SKM-1 treated with dmso at 0.1 percent for 144 hours (cell line): ENCODE measurements around the gene DIDO1.
"Not testable (repeated sequence)": the region's sequence is repeated elsewhere in the genome, so short reads cannot be mapped to it uniquely, and the experiment has no call there.

Experiments
- DNase-seq: peaks from one replicate; lab custom pipeline; 2025; ENCODE audit not compliant: unreplicated experiment; lab: John Stamatoyannopoulos, UW

The DIDO1 gene

DNA sequence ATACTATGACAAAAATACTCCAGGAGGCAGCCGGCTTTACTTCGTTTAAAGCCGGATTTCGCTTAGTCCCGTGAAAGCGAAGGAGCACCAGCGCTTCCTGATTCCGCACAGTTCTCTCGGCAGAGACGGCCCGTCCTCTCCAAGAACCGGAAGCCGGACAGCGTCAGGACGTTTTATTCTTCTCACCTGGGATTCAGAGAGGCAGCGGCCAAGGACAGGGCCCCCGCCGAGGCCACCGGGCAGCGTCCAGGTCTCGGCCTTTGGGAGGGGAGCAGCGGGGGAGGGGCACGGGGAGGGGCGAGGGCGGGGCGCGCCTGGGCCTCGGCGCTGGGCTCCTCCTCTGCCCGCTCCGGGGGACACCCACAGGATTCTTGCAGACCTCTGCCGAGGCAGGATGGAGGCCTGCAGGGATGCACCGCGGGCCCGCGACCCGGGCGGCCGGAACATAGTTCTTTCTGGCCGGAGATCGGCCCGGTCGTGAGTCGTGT, 2.8 kb upstream of the DIDO1 start:
- no peak for DNase-seq

DNA sequence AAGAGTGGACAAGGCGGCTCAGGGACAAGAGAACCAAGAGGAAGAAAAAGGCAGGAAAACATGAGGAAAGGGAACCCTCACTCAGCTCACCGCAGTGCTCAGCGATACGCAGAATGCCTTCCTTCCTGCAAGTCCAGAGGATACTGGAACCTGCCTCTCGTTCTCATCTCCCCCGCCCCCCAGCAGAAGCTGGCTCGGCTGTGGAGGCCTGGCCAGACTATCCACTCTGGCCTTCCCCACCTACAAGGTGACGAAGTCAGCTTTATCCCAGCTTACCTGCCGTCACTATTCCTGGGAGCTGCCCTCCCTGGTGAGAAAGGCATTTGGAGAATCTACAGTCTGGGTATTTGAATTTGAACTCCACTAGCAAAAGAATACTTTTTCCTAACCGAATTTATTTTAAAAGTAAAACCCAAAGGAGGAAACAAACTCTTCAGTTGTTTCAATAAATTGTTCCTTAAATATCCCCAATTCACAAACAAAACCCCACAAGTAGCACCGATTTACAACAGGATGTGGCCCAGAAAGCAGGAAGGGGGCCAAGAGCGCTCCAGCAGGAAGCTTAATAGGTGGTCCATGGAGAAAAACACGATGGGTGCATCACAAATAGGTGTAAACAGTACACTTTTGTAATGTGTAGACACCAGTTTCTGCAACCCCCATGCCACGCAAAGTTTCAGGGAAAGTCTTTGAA, 2.1 kb upstream of the DIDO1 start:
- no peak for DNase-seq

DNA sequence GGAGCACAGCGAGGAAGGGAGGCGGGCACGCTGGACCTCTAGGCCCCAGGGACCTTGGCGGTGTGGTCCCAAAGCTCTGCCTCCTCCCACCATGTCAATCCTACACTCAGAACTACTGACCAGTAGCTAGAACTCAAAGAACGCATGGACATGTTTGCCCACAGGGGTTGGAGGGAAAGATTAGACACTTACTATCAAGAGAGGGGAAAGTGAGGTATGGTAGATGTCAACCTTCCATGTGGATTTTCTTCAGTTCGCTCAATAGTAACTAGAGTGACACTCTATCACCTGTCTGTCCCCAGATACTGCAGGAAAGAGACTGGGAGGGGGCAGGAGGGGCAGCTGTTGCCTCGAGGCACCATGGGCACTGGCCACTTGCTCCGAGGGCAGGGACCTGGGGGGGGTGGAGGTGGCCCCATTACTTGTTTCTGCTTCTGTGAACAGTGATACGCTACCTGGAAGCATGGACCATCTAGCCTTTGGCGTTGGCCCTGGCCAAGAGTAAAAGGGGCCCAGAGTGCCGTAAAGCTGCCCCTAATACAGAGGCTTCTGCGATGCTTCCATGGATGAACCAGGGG, 912 bp upstream of the DIDO1 start:
- no peak for DNase-seq

DNA sequence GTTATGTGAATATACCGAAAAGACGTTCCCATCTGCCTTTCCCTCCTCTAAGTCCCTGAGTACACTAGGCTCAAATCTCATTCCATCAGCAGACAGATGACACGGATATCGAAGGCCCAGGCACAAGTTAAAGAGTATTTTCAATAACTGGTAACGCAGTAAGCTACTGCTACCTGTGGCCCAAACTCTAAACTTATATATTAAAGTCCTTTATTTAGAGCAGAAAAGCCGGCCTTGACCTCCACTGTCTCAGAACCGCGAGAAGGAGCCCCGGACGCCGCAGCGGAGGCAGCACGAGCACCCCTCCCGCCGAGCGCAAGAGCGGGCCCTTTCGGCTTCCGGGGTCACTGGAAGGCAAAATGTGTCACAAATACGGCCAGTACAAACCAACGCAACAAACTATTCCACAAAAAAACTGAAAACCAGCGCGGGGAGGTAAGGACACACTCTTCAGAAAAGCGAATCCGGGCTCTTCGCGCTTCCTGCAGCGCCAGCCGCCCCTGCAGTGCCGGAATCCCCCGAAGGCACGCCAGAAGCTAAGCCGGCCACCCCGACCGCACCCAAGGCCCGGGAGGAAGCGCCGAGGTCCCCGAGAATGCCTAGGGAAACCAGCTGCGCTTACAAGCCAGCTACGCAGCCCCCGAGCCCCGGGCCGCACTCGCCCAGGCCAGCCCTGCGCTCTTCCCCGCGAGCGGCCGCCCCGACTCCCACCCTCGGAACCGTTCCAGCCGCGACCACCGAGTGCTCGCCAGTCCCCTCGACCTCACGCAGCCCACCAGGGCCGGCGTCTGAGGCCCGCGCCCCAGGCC, 681 bp downstream of the DIDO1 start:
- no peak for DNase-seq

DNA sequence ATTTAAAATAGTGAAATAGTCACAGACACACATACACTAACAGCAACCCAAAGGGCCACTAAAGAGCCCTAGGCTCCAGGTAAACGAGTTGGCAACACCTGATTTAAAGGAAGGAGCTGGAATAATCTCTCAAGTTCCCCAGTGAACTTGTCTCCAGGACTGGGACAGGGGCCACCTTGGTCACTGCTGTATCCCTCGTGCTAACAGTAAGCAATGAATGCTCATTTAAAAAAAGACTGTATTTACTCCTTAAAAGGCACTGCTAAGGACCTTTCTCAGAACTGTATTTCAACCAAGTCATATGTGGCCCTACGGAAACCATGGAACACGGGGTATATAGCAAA, 1.3 kb downstream of the DIDO1 start:
- no peak for DNase-seq

DNA sequence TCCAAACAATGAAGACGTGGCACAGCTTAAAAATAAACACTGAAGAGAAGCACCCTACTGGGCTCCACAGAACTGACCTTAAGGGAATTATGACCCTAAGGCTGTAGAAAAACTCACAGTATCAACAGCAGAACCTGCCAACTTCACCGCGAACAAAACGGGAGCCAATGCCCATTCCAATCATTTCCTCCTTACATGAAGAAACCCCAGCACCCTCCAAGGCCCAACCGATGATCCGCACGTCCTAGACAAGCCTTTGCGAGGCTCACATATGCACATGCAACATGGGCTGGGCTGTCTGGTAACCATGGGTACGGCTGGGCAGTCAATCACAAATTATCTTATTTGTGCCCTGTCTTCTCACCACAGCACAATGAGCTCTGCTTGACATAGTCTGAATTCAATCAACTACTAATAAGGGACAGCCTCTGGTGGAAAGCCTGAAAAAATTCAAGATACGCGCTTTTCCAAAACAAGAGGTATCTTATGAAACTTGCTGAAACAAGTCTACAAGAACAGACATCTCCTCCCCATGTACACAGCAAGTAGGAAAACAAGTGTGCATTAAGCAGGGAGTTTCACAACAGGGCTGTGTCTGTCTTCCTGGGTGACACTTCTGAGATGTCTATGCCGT, 1.7 kb downstream of the DIDO1 start:
- no peak for DNase-seq

DNA sequence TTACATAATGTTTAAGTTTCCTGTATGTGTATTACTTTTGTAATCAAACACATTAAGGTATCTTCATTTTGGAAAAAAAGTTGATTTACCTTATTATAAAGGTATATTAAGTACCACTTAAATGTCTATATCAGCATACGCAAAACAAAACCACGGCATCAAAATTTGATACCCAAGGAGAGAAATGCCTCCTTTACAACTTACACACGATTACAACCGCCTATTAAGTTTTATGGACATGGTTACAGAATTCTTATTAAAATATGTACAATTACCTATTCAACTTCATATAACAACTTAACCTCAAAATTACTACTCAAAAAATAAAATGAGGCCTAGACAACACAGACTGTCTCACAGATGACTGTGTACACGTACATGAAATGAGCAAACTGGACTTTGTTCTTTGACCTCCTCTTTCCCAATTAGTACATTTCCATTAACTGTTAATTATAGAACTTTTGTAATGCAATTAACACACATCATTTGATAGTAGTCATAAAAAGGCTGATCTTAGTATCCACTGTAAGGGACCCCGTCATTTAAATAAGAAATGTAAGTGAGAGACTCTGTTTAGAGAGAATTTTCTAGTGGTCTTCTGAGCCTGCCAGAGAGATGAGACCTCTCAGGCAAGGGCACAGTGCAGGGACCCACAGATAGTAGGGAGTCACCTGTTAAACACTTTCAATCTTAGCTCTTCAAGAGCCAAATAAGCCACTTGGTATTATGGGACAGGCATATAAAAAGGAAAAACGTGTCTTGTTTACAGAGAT, 2.5 kb downstream of the DIDO1 start:
- no peak for DNase-seq

DNA sequence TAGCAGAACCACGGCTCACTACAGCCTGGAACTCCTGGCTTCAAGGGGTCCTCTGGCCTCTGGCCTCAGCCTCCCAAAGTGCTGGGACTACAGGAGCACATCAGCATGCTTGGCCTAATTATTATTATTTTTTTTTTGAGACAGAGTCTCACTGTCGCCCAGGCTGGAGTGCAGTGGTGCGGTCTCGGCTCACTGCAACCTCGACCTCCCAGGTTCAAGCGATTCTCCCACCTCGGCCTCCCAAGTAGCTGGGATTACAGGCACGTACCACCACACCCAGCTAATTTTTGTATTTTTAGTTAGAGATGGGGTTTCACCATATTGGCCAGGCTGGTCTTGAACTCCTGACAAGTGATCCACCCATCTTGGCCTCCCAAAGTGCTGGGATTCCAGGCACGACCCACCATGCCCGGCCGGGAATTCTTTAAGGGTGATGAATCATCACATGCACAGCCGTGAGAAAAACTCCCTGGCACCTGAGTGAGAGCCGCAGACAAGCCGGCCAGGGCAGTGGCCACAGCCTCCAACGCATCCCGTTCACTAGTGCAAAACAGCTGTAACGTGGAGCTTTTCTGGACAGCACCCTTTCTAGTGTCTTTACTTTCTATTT, 3.1 kb downstream of the DIDO1 start:
- DNase-seq, result not testable (repeated sequence)

DNA sequence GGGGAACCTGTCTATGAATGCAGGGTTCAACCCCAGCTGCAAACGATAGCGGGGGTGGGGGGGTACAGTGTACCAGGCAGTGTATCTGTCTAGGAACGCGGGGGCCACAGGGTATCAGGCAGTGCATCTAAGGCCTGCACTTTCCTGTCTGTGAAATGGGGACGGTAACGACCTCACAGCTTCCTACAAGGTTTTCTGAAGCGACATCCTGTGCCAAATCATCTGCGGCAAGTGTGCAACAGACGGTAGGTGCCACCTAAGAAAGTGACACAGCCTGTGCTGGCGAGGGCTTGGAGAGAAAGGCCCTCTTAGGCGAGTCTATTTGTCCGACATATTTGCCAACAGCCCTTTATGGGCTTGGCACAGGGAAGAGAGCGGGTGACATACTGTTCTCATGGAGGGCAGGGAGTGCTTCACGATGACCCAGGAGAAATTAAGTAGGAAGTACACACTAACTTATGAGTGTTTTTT, 3.8 kb downstream of the DIDO1 start:
- no peak for DNase-seq

DNA sequence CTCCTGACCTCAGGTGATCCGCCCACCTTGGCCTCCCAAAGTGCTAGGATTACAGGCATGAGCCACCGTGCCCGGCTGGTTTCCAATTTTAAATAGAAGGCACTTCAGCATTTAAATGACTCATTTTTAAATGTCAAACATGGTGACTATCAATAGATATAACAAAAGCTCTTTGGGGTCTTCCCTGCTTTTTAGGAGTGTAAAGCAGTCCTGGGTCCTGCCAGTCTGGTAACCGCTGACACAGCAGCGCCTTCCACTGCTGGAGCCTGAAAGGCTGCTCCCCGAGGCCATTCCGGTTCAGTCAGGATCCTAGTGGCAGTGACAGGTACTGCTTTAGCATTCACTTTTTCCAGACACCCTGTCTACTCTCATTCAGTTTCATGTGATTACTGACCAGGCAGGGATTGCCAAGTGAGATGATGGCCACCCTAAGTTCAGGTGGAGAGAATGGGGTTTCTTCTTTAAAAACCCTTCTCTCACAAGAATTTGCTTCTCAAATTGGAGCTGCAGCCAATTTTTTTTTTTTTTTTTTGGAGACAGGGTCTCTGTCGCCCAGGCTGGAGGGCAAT, 5.1 kb downstream of the DIDO1 start:
- DNase-seq, result peak; percentile 55

DNA sequence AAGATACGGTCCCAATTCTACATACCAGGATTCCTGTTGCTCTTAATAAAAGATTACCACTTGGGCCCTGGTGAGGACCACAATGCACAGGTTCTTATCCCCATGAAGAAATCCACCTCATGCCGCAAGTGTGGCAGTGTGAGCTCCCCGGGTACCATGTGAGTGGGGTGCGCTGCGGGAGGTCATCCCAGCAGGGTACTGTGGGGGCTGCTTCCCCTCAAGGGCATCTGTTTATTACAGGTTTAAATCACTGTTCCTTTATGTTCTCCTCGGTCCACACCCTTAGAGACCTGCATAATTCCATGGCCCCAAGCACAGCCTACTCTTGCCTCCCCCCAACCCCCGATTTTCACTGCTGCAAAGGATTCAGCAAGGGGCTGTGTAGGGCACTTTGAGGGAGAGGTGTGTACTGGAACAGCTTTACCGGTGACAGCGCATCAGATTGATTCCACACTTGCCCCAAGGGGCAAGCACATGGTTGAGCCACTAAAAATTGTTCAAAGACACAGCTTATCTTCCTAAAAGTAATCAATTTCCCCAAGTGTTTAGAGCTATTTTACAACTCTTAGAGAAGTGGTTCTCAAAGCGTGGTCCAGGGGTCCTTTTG, 6.2 kb downstream of the DIDO1 start:
- no peak for DNase-seq

DNA sequence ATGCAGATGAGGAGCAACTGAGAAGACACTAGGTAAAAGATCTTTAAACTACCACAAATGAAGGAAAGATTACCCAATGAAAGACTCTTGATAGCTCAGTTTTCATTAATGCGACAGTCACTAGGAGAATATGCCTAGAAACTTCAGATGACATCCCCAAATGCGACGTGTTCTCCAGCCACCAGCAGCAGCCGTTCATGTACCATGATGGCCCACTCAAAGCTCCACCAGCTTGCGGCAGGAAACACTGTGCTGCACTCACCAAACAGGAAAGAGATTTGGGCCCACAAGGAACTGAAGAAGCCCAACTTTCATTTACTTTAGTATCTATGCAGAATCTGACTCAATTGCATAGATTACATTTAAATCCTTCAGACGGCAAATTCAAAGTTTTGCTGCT, 7.5 kb downstream of the DIDO1 start:
- DNase-seq, result no peak

DNA sequence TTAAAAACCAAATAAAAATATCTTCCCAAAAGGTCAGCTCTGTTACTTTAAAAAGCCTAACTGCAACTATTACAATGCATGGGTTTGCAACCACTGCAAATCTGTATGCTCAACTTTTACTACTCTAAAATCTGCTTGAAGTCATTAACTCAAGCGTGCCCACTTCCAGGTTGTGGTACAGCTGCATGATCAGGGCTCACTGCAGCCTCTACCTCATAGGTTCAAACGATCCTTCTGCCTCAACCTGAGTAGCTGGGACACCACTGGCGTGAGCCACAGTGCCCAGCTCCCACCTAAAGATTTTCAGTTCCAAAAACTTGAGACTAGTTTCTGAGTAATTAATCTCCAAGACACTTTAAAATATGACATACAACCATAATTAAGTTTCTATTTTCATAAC, 8.2 kb downstream of the DIDO1 start:
- no peak for DNase-seq

DNA sequence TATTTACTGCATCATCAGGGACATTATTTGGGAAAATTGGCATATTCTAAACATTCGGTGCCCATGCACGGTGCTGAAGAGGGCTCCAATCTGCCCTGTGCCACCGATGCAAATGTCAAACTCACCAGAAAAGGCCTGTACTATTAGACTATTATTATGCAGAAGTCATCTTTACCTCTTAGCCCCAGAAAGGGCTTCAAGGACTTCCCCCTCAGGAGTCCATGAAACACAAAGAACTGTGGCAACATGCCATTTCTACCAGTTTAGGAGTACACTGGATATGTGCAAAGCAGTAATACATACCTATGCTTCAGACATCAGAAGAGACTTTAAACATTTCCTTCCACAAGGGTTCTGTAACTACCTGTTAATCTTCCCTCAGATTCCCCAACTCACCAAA, 8.6 kb downstream of the DIDO1 start:
- DNase-seq, result no peak

DNA sequence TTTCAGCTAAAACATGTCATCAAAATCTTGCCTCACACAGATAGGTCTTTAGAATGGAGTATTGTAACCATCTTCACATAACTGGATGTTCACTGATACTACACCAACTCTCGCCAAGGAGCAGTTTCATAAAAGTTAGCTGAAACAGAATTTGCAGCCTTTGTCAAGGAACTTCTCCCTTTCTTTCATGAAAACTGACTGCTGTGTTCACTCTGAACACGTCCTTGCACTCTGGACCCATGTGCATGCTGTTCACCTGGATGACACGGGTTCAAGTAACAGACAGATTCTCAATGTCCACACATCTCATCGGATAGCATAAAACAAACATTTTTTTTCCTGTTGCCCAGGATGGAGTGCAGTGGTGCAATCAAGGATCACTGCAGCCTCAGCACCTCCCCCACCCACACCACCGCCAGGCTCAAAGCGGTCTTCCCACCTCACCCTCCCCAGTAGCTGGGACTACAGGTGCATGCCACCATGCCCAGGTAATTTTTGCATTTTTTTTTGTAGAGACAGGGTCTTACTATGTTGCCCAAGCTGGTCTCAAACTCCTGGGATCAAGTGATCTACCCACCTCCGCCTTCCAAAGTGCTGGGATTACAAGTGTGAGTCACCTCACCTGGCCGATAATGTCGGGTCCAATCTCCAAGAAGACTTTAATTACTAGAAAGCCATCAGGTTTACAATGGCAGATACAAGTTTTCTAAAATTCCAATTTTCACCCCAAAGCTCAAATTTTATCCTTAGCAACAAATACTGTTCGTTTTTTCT, 9.4 kb downstream of the DIDO1 start:
- no peak for DNase-seq

DNA sequence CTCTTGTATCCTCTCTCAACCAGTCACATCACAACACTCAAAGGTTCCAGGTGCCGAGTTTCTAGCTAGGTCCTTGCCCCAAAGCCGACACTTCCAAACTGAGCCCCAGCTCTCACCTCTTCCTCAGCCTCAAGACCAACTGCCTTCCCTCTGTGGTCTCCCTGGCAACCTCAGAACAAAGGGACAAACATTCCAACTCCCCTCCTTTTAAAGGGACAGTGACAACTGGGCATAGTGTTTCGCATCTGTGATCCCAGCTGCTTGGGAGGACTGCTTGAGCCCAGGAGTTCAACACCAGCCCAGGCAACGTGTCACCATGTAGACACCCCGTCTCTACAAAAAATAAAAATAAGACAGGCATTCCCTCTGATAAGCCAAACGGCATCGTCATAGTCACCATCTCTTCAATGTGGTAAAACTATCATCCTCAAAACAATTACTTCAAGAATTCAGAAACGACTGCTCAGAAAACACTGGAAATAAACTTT, 11.3 kb downstream of the DIDO1 start:
- no peak for DNase-seq

DNA sequence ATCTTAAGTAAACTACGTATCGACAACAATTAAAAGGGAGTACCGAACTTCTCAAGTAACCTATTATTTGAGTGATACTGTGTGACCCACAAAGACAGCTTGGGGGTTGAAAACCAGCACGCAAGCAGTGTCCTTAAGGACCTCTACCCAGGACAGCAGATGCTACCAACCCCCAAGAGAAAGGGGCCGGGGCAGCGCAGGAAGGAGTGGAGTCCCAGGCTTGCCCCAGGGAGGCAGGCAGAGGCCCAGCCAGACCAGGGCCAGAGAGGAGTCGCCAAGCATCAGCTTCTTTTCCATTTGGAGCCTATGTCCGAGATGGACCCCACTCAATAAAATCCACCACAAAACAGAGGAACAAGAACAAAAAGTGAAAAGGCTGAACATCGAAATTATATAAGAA, 11.9 kb downstream of the DIDO1 start:
- no peak for DNase-seq

DNA sequence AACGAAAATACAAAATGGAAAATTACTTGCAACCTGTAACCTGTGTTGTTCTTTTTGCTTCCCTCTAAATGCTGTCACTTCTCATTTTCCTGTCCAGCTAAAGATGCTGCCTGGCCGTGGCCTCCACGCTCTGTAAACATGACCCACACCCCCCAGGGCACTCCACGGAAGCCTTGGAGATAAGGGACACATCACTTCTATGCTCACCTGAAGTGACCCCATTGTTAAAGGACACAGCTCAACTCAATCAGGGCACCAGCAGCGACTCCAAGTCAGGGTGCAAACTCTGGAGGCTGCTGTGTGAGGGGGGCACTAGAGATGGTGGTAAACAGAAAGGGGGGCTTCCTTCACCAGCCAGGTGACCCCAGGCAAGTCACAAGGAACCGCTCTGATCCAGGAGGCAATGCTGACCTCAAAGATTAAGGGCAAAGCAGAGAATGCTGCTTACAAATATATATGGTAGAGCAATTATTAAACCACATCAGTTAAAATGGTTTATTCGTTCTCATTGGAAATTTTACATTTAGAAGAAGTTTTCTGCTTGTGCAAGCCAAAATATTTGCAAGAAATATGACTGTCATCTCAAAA, 13.2 kb downstream of the DIDO1 start:
- no peak for DNase-seq
